Measurements from ENCODE around the gene STRA8.

The STRA8 gene

GRCh38 chr7:135234727-135235126 lies 1.1 kb downstream of the STRA8 start:
- WGBS, 2 experiments: 92 to 93% methylated on average over 4 of the region's 4 CpGs
- no peaks in the 10 kb centered on the region for H3K9me3 ChIP-seq (ENCODE audit: control insufficient read depth, low read length)
- no peaks in the 10 kb centered on the region for H3K36me3 ChIP-seq (ENCODE audit: control insufficient read depth, insufficient read depth, low read length)
- H3K27me3 ChIP-seq (ENCODE audit: control insufficient read depth, insufficient read depth, low read length, poor library complexity, severe bottlenecking): no peaks in the 10 kb centered on the region
- no peak overlapping the region for H3K4me3 ChIP-seq (ENCODE audit: insufficient read depth, low read depth, low read length)
- no peak overlapping the region for H3K27ac ChIP-seq (ENCODE audit: insufficient read depth, low read depth, low read length, poor library complexity, severe bottlenecking)
- H3K4me1 ChIP-seq (ENCODE audit: control insufficient read depth, insufficient read depth, low read length): no peaks in the 10 kb centered on the region

GRCh38 chr7:135235841-135236240 lies 2.2 kb downstream of the STRA8 start:
- Histone ChIP-seq H3K9me3 (ENCODE audit: control insufficient read depth, low read length) (no peaks in the 10 kb centered on the region), H3K27ac (ENCODE audit: insufficient read depth, low read depth, low read length, poor library complexity, severe bottlenecking) (no peak overlapping the region), H3K27me3 (ENCODE audit: control insufficient read depth, insufficient read depth, low read length, poor library complexity, severe bottlenecking) (no peaks in the 10 kb centered on the region), H3K4me3 (ENCODE audit: insufficient read depth, low read depth, low read length) (no peak overlapping the region), H3K36me3 (ENCODE audit: control insufficient read depth, insufficient read depth, low read length) (no peaks in the 10 kb centered on the region), H3K4me1 (ENCODE audit: control insufficient read depth, insufficient read depth, low read length) (no peaks in the 10 kb centered on the region)
- WGBS, 2 experiments: 90 to 92% methylated on average over 5 of the region's 5 CpGs

GRCh38 chr7:135236727-135237126 lies 3.1 kb downstream of the STRA8 start:
- Histone ChIP-seq H3K27me3 (ENCODE audit: control insufficient read depth, insufficient read depth, low read length, poor library complexity, severe bottlenecking) (no peaks in the 10 kb centered on the region), H3K4me1 (ENCODE audit: control insufficient read depth, insufficient read depth, low read length) (no peaks in the 10 kb centered on the region), H3K27ac (ENCODE audit: insufficient read depth, low read depth, low read length, poor library complexity, severe bottlenecking) (no peak overlapping the region), H3K36me3 (ENCODE audit: control insufficient read depth, insufficient read depth, low read length) (no peaks in the 10 kb centered on the region), H3K9me3 (ENCODE audit: control insufficient read depth, low read length) (no peaks in the 10 kb centered on the region), H3K4me3 (ENCODE audit: insufficient read depth, low read depth, low read length) (no peak overlapping the region)
- WGBS, 2 experiments: 86 to 91% methylated on average over 2 of the region's 2 CpGs

- 92 to 95% methylated on average over 11 of the region's 11 CpGs for WGBS, 2 experiments
- Histone ChIP-seq H3K4me3 (ENCODE audit: insufficient read depth, low read depth, low read length) (no peak overlapping the region), H3K27me3 (ENCODE audit: control insufficient read depth, insufficient read depth, low read length, poor library complexity, severe bottlenecking) (no peaks in the 10 kb centered on the region), H3K9me3 (ENCODE audit: control insufficient read depth, low read length) (no peaks in the 10 kb centered on the region), H3K27ac (ENCODE audit: insufficient read depth, low read depth, low read length, poor library complexity, severe bottlenecking) (no peak overlapping the region), H3K4me1 (ENCODE audit: control insufficient read depth, insufficient read depth, low read length) (no peaks in the 10 kb centered on the region), H3K36me3 (ENCODE audit: control insufficient read depth, insufficient read depth, low read length) (no peaks in the 10 kb centered on the region)
These were observed 4.6 kb downstream of the STRA8 start for GRCh38 chr7:135238112-135238744.

- H3K4me3 ChIP-seq (ENCODE audit: insufficient read depth, low read depth, low read length): no peak overlapping the region
- no peaks in the 10 kb centered on the region for H3K9me3 ChIP-seq (ENCODE audit: control insufficient read depth, low read length)
- no peak overlapping the region for H3K27ac ChIP-seq (ENCODE audit: insufficient read depth, low read depth, low read length, poor library complexity, severe bottlenecking)
- H3K36me3 ChIP-seq (ENCODE audit: control insufficient read depth, insufficient read depth, low read length): no peaks in the 10 kb centered on the region
- 84 to 85% methylated on average over 7 of the region's 7 CpGs for WGBS, 2 experiments
- no peaks in the 10 kb centered on the region for H3K4me1 ChIP-seq (ENCODE audit: control insufficient read depth, insufficient read depth, low read length)
- no peaks in the 10 kb centered on the region for H3K27me3 ChIP-seq (ENCODE audit: control insufficient read depth, insufficient read depth, low read length, poor library complexity, severe bottlenecking)
These were observed 5.6 kb downstream of the STRA8 start for GRCh38 chr7:135239263-135239662.

- no peaks in the 10 kb centered on the region for H3K9me3 ChIP-seq (ENCODE audit: control insufficient read depth, low read length)
- H3K4me1 ChIP-seq (ENCODE audit: control insufficient read depth, insufficient read depth, low read length): no peaks in the 10 kb centered on the region
- no peaks in the 10 kb centered on the region for H3K27me3 ChIP-seq (ENCODE audit: control insufficient read depth, insufficient read depth, low read length, poor library complexity, severe bottlenecking)
- no peak overlapping the region for H3K4me3 ChIP-seq (ENCODE audit: insufficient read depth, low read depth, low read length)
- WGBS, 2 experiments: 86 to 88% methylated on average over 9 of the region's 9 CpGs
- no peaks in the 10 kb centered on the region for H3K36me3 ChIP-seq (ENCODE audit: control insufficient read depth, insufficient read depth, low read length)
- no peak overlapping the region for H3K27ac ChIP-seq (ENCODE audit: insufficient read depth, low read depth, low read length, poor library complexity, severe bottlenecking)
These were observed 6.8 kb downstream of the STRA8 start for GRCh38 chr7:135240441-135240840.

GRCh38 chr7:135242096-135242684 lies 8.6 kb downstream of the STRA8 start:
- Histone ChIP-seq H3K4me3 (ENCODE audit: insufficient read depth, low read depth, low read length) (no peak overlapping the region), H3K27ac (ENCODE audit: insufficient read depth, low read depth, low read length, poor library complexity, severe bottlenecking) (no peak overlapping the region), H3K4me1 (ENCODE audit: control insufficient read depth, insufficient read depth, low read length) (no peaks in the 10 kb centered on the region), H3K27me3 (ENCODE audit: control insufficient read depth, insufficient read depth, low read length, poor library complexity, severe bottlenecking) (no peaks in the 10 kb centered on the region), H3K36me3 (ENCODE audit: control insufficient read depth, insufficient read depth, low read length) (no peaks in the 10 kb centered on the region), H3K9me3 (ENCODE audit: control insufficient read depth, low read length) (no peaks in the 10 kb centered on the region)
- WGBS, 2 experiments: 83 to 85% methylated on average over 5 of the region's 5 CpGs

GRCh38 chr7:135245226-135246190 lies 11.9 kb downstream of the STRA8 start:
- Histone ChIP-seq H3K36me3 (ENCODE audit: control insufficient read depth, insufficient read depth, low read length) (no peaks in the 10 kb centered on the region), H3K27ac (ENCODE audit: insufficient read depth, low read depth, low read length, poor library complexity, severe bottlenecking) (no peak overlapping the region), H3K4me3 (ENCODE audit: insufficient read depth, low read depth, low read length) (no peak overlapping the region), H3K4me1 (ENCODE audit: control insufficient read depth, insufficient read depth, low read length) (no peaks in the 10 kb centered on the region), H3K27me3 (ENCODE audit: control insufficient read depth, insufficient read depth, low read length, poor library complexity, severe bottlenecking) (no peaks in the 10 kb centered on the region), H3K9me3 (ENCODE audit: control insufficient read depth, low read length) (no peaks in the 10 kb centered on the region)
- 95 to 96% methylated on average over 9 of the region's 9 CpGs for WGBS, 2 experiments

GRCh38 chr7:135246191-135246825 lies 12.7 kb downstream of the STRA8 start:
- H3K4me3 ChIP-seq (ENCODE audit: insufficient read depth, low read depth, low read length): no peak overlapping the region
- 96% methylated on average over 43 of the region's 43 CpGs for WGBS, 2 experiments
- H3K9me3 ChIP-seq (ENCODE audit: control insufficient read depth, low read length): no peaks in the 10 kb centered on the region
- H3K27me3 ChIP-seq (ENCODE audit: control insufficient read depth, insufficient read depth, low read length, poor library complexity, severe bottlenecking): no peaks in the 10 kb centered on the region
- no peak overlapping the region for H3K27ac ChIP-seq (ENCODE audit: insufficient read depth, low read depth, low read length, poor library complexity, severe bottlenecking)
- no peaks in the 10 kb centered on the region for H3K36me3 ChIP-seq (ENCODE audit: control insufficient read depth, insufficient read depth, low read length)
- H3K4me1 ChIP-seq (ENCODE audit: control insufficient read depth, insufficient read depth, low read length): no peaks in the 10 kb centered on the region
